Immature natural killer cell (primary cell): ENCODE data around the gene MKRN2OS. TPM values are rescaled to one million over a fixed set of nuclear protein-coding genes. Genes with fewer than 3 reads are reported as not detected.

Source experiments
- DNase-seq, 3 donors: peaks; one replicate each; pipeline ENCODE4 v3.0.0; 2022; ENCODE audit warnings: mixed read lengths in 1 of 3
- H3K27ac Mint-ChIP-seq, 6 donors: one replicate each; pipeline ENCODE4 v1.8.0; 2020; ENCODE audit warnings: mixed read lengths in 6 of 6, mild to moderate bottlenecking in 5 of 6, inconsistent platforms in 4 of 6, moderate library complexity in 3 of 6
- H3K27me3 Mint-ChIP-seq, 3 donors: one replicate each; pipeline ENCODE4 v1.8.0; 2020 to 2021; ENCODE audit warnings: low read depth in 3 of 3, mild to moderate bottlenecking in 3 of 3, mixed read lengths in 3 of 3, moderate library complexity in 3 of 3, inconsistent platforms in 1 of 3
- H3K36me3 Mint-ChIP-seq, 3 donors: one replicate each; pipeline ENCODE4 v1.8.0; 2020; ENCODE audit warnings: mixed read lengths in 3 of 3, inconsistent platforms in 2 of 3, mild to moderate bottlenecking in 2 of 3
- H3K4me1 Mint-ChIP-seq, 2 donors: one replicate each; pipeline ENCODE4 v1.8.0; 2020; ENCODE audit warnings: inconsistent platforms in 2 of 2, mild to moderate bottlenecking in 2 of 2, mixed read lengths in 2 of 2, moderate library complexity in 1 of 2
- H3K4me3 Mint-ChIP-seq, 5 donors: one replicate each; pipeline ENCODE4 v1.8.0; 2020; ENCODE audit warnings: mild to moderate bottlenecking in 5 of 5, mixed read lengths in 5 of 5, inconsistent platforms in 3 of 5, moderate library complexity in 3 of 5
- H3K9me3 Mint-ChIP-seq, 6 donors: one replicate each; pipeline ENCODE4 v1.8.0; 2020; ENCODE audit warnings: mild to moderate bottlenecking in 6 of 6, mixed read lengths in 6 of 6, inconsistent platforms in 4 of 6, moderate library complexity in 3 of 6
- polyA plus RNA-seq, 3 donors: library from polyadenylated mRNA; unstranded; fragments of 300-500 nt; fragmentation: Illumina TruSeq; gene quantifications; one replicate each; pipeline ENCODE4 v1.2.3, GENCODE V29; 2021

MKRN2OS gene
- polyA plus RNA-seq, 3 donors from 2014 or later = not detected

DNA sequence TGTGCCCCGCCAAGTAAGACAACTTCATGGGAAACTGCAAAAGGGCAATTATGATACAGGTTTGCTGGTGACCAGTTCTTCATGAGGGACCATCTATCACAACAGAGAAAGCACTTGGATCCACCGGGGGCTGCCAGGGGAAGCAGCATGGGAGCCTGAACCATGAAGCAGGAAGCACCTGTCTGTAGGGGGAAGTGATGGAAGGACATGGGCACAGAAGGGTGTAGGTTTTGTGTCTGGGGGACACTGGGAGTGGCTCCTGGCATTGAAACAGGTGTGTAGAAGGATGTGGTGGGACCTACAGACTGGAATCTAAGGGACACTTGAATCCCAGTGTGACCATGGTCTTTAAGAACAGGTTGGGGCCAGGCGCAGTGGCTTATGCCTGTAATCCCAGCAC is 34.2 kb upstream of the MKRN2OS start:
- Mint-ChIP-seq H3K9me3 (peaks cover 0 to 2% (median 0%) of the 10 kb centered on the region in 6 donors), H3K27me3 (peaks cover 1 to 8% (median 7%) of the 10 kb centered on the region in 3 donors), H3K4me1 (peaks cover 0 to 9% of the 10 kb centered on the region in 2 donors), H3K36me3 (peaks cover 30 to 57% (median 38%) of the 10 kb centered on the region in 3 donors), H3K27ac (peak overlapping the region in 5 of 6 donors; percentile 37 to 76 (median 57)), H3K4me3 (no peak overlapping the region)
- DNase-seq = no peak

GRCh38 chr3:12578742-12579141 is 33.4 kb upstream of the MKRN2OS start:
- H3K27ac Mint-ChIP-seq = peak overlapping the region in 2 of 6 donors; percentile 22 to 40
- H3K9me3 Mint-ChIP-seq = peaks cover 0 to 2% (median 0%) of the 10 kb centered on the region in 6 donors
- peaks cover 28 to 62% (median 36%) of the 10 kb centered on the region in 3 donors for H3K36me3 Mint-ChIP-seq
- peaks cover 0 to 9% of the 10 kb centered on the region in 2 donors for H3K4me1 Mint-ChIP-seq
- H3K27me3 Mint-ChIP-seq = peaks cover 1 to 8% (median 7%) of the 10 kb centered on the region in 3 donors
- DNase-seq = no peak
- no peak overlapping the region for H3K4me3 Mint-ChIP-seq

DNA sequence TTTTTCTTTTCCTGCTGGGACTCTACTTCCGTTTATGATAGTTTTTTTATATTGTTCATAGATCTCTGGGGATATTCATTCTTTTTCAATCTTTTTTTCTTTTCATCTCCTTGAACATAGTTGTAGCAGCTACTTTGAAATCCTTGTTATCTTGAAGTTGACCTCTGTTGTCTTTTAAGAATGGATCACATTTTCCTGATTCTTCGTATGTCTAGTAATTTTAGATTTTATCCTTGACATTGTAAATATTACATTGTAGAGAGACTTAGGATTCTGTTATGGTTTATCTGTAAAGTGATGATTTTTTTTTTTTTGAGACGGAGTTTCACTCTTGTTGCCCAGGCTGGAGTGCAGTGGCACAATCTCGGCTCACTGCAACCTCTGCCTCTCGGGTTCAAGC is 32.1 kb upstream of the MKRN2OS start:
- Mint-ChIP-seq H3K27me3 (peaks cover 1 to 8% (median 7%) of the 10 kb centered on the region in 3 donors), H3K4me1 (peaks cover 0 to 9% of the 10 kb centered on the region in 2 donors), H3K9me3 (peaks cover 0 to 2% (median 0%) of the 10 kb centered on the region in 6 donors), H3K27ac (peak overlapping the region in 1 of 6 donors; percentile 1), H3K36me3 (peaks cover 28 to 63% (median 36%) of the 10 kb centered on the region in 3 donors), H3K4me3 (no peak overlapping the region)
- no peak for DNase-seq

DNA sequence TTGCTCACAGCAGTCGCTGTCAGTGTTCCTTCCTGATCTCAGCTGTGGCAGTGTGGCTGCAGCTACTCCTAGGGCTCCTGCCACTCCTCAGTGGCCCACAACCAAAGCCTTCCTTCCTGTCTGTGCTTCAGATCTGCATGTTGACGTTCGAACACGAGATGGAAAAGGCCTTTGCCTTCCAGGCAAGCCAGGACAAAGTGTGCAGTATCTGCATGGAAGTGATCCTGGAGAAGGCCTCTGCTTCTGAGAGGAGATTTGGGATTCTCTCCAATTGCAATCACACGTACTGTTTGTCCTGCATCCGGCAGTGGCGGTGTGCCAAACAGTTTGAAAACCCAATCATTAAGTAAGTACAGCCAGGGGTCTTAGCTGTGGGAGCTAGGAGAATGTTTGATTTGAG is 29.4 kb upstream of the MKRN2OS start:
- Mint-ChIP-seq H3K4me1 (peaks cover 0 to 6% of the 10 kb centered on the region in 2 donors), H3K27me3 (peaks cover 0 to 4% (median 0%) of the 10 kb centered on the region in 3 donors), H3K4me3 (no peak overlapping the region), H3K36me3 (peaks cover 46 to 77% (median 49%) of the 10 kb centered on the region in 3 donors), H3K27ac (peak overlapping the region in 1 of 6 donors; percentile 30), H3K9me3 (peaks cover 0 to 2% (median 0%) of the 10 kb centered on the region in 6 donors)
- no peak for DNase-seq

DNA sequence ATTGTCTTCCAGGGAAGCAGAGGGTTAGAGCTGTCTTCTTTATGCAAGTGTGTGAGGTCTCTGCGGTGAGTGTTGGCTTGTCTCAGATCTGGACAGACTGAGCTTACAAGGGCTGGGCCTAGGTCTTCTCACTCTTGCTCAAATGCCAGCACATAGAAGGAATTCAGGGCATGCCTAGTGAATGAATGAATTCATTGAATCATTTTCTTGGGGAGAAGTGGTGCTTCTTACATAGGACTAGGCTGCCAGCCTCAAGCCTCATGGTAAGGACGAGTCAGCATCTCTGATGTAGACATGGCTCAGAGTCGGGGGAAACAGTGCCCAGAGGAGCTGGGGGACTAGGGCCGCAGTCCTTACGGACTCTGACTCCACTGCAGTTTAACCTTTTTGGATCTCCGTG is 28.8 kb upstream of the MKRN2OS start:
- Mint-ChIP-seq H3K4me3 (no peak overlapping the region), H3K9me3 (peaks cover 0 to 2% (median 0%) of the 10 kb centered on the region in 6 donors), H3K27me3 (peaks cover 0 to 4% (median 0%) of the 10 kb centered on the region in 3 donors), H3K4me1 (peaks cover 0 to under 1% of the 10 kb centered on the region in 2 donors), H3K36me3 (peaks cover 50 to 76% (median 52%) of the 10 kb centered on the region in 3 donors), H3K27ac (no peak overlapping the region)
- no peak for DNase-seq

DNA sequence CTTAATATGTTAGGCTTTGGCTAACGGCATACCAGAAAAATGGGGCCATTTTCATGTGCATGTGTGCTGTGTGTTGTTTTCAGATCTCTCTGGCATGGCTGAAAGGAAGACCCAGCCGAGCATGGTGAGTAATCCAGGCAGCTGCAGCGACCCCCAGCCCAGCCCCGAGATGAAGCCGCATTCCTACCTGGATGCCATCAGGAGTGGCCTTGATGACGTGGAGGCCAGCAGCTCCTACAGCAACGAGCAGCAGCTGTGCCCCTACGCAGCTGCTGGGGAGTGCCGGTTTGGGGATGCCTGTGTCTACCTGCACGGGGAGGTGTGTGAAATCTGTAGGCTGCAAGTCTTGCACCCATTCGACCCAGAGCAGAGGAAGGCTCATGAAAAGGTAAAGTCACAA is 26.7 kb upstream of the MKRN2OS start:
- Mint-ChIP-seq H3K4me1 (peaks cover 5 to 14% of the 10 kb centered on the region in 2 donors), H3K36me3 (peaks cover 47 to 73% (median 52%) of the 10 kb centered on the region in 3 donors), H3K9me3 (peaks cover 0 to 1% (median under 1%) of the 10 kb centered on the region in 6 donors), H3K4me3 (no peak overlapping the region), H3K27me3 (peaks cover 0 to 4% (median 0%) of the 10 kb centered on the region in 3 donors), H3K27ac (no peak overlapping the region)
- DNase-seq = no peak

- peak overlapping the region in 2 of 6 donors; percentile 1 to 16 for H3K27ac Mint-ChIP-seq
- H3K4me3 Mint-ChIP-seq = no peak overlapping the region
- H3K9me3 Mint-ChIP-seq = peaks cover 2 to 16% (median 8%) of the 10 kb centered on the region in 6 donors
- H3K36me3 Mint-ChIP-seq = peaks cover 42 to 71% (median 57%) of the 10 kb centered on the region in 3 donors
- H3K4me1 Mint-ChIP-seq = peaks cover 10 to 32% of the 10 kb centered on the region in 2 donors
- H3K27me3 Mint-ChIP-seq = peaks cover 0 to 2% (median 0%) of the 10 kb centered on the region in 3 donors
- DNase-seq = no peak
These were observed 24.5 kb upstream of the MKRN2OS start for GRCh38 chr3:12569836-12570235.

- Mint-ChIP-seq H3K36me3 (peaks cover 46 to 66% (median 58%) of the 10 kb centered on the region in 3 donors), H3K4me1 (peaks cover 15 to 39% of the 10 kb centered on the region in 2 donors), H3K4me3 (no peak overlapping the region), H3K27me3 (peaks cover 0 to 2% (median 0%) of the 10 kb centered on the region in 3 donors), H3K27ac (peak overlapping the region in 1 of 6 donors; percentile 78), H3K9me3 (peaks cover 2 to 16% (median 8%) of the 10 kb centered on the region in 6 donors)
- DNase-seq = no peak
These were observed 23.4 kb upstream of the MKRN2OS start for GRCh38 chr3:12568747-12569146.

- H3K9me3 Mint-ChIP-seq = peaks cover 2 to 16% (median 8%) of the 10 kb centered on the region in 6 donors
- peaks cover 15 to 48% of the 10 kb centered on the region in 2 donors for H3K4me1 Mint-ChIP-seq
- no peak for DNase-seq
- peaks cover 0 to 2% (median 0%) of the 10 kb centered on the region in 3 donors for H3K27me3 Mint-ChIP-seq
- H3K36me3 Mint-ChIP-seq = peaks cover 37 to 54% (median 48%) of the 10 kb centered on the region in 3 donors
- H3K4me3 Mint-ChIP-seq = no peak overlapping the region
- no peak overlapping the region for H3K27ac Mint-ChIP-seq
These were observed 21.7 kb upstream of the MKRN2OS start for GRCh38 chr3:12566976-12567375.

DNA sequence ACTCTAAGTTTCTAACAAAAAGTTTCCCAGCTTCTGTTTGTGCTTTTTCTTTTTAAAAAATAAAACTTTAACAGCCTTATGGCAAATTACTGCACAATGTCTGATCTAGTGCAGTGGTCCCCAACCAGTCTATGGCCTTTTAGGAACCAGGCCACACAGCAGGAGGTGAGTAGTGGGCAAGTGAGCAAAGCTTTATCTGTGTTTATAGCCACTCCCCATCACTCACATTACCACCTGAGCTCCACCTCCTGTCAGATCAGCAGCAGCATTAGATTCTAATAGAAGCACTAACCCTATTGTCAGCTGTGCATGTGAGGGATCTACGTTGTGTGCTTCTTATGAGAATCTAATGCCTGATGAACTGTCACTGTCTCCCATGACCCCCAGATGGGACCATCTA is 17.2 kb upstream of the MKRN2OS start:
- peaks cover 2 to 16% (median 8%) of the 10 kb centered on the region in 6 donors for H3K9me3 Mint-ChIP-seq
- H3K27me3 Mint-ChIP-seq = peaks cover 0 to 5% (median 0%) of the 10 kb centered on the region in 3 donors
- H3K4me3 Mint-ChIP-seq = no peak overlapping the region
- H3K4me1 Mint-ChIP-seq = peaks cover 44 to 81% of the 10 kb centered on the region in 2 donors
- no peak for DNase-seq
- H3K27ac Mint-ChIP-seq = no peak overlapping the region
- H3K36me3 Mint-ChIP-seq = peaks cover 17 to 23% (median 17%) of the 10 kb centered on the region in 3 donors

DNA sequence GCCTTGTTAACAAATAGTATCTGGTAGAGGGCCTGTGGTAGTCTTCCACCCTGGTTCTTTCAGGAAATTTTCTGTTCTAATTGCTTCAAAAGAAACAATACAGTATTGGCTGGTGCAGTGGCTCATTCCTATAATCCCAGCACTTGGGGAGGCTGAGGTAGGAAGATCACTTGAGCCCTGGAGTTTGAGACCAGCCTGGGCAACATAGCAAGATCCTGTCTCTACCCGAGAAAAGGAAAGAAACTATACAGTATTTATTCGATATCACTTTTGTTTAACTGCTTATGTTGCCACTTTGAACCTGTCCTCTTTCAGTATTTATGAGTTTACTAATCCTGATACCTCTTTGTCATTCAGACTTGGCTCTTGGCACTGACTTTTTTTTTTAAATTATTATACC is 16.1 kb upstream of the MKRN2OS start:
- Mint-ChIP-seq H3K4me1 (peaks cover 50 to 81% of the 10 kb centered on the region in 2 donors), H3K27me3 (peaks cover 3 to 5% (median 3%) of the 10 kb centered on the region in 3 donors), H3K4me3 (no peak overlapping the region), H3K27ac (no peak overlapping the region), H3K9me3 (peaks cover 0 to 10% (median 5%) of the 10 kb centered on the region in 6 donors), H3K36me3 (peaks cover 12 to 16% (median 15%) of the 10 kb centered on the region in 3 donors)
- no peak for DNase-seq

DNA sequence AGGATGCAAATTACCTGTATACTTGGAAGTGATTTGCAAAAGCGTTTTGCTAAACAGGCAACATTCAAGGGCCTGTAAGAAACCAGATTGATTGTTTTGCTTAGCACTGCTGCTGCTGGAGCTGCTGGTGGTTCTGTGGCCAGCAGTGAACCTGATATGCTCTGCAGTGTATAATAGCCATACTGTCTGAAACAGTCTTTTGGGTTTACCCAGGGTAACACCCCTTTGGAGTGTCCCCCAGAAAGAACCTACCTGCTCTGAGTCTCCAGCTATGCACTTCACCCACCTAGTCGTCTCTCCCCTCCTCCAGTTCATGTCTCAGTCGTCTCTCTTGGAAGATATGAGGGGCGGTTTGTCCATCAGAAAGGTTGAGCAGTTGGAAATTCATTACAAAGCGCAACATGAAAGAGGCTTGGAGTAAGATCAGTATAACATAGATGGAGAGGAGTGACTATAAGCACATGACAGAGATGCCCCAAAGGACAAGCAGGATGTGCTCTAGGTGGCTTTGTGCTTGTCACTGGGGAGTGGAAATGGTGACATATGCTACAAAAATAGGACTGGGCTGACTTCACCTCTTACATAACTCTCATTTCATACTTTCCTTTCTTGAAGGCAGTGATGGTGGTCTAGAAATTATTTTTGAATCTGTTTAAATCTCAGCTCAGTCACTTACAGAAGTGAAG is 15.3 kb upstream of the MKRN2OS start:
- Mint-ChIP-seq H3K9me3 (peaks cover 0 to 5% (median 0%) of the 10 kb centered on the region in 6 donors), H3K4me3 (no peak overlapping the region), H3K27me3 (peaks cover 4 to 8% (median 7%) of the 10 kb centered on the region in 3 donors), H3K4me1 (peaks cover 53 to 82% of the 10 kb centered on the region in 2 donors), H3K36me3 (peaks cover 7 to 12% (median 10%) of the 10 kb centered on the region in 3 donors), H3K27ac (peak overlapping the region in 1 of 6 donors; percentile 51)
- no peak for DNase-seq

DNA sequence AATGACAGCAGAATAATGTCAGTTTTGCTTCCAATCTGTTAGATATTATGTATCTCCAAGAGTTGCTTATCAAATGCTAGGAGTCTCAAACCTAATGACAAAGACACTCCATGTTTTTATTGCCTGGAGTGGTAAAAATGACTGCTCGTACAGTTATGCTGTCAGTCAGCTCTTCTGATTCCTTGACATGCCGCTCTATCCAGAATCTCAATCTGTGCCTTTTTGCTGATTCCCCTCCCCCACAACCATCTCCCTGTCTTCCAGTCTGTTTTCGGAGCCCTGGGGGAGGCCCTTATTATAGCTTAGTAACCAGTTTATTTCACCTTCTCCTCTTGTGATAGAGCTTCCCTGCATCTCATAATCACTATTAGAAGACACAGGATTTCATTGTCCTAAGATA is 14.2 kb upstream of the MKRN2OS start:
- no peaks in the 10 kb centered on the region for H3K9me3 Mint-ChIP-seq
- DNase-seq = no peak
- H3K4me3 Mint-ChIP-seq = peak overlapping the region in 2 of 5 donors; percentile 12 to 48
- peaks cover 49 to 79% of the 10 kb centered on the region in 2 donors for H3K4me1 Mint-ChIP-seq
- peaks cover 4 to 19% (median 18%) of the 10 kb centered on the region in 3 donors for H3K27me3 Mint-ChIP-seq
- peak overlapping the region in 1 of 6 donors; percentile 13 for H3K27ac Mint-ChIP-seq
- H3K36me3 Mint-ChIP-seq = peaks cover 0 to 2% (median 1%) of the 10 kb centered on the region in 3 donors

DNA sequence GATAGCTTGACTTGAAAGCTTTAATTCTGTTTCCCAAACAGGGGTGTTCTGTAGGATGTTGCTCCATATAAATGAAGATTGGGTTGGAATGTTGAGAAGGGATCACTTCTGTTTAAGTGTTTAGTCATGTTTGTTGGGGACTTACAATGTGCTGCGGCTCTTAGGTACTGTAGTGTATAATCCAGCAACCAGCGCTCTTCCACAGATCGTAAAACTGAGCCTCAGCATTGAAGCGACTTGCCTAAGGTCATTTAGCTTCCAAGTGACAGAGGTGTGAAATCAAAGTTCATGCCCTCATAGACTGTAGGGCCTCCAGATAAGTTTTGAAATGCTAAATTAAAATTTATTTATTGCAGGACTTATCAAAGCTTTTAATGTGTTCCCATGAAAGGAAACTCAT is 13.4 kb upstream of the MKRN2OS start:
- peak overlapping the region in 3 of 6 donors; percentile 14 to 89 (median 55) for H3K27ac Mint-ChIP-seq
- peaks cover 7 to 26% (median 18%) of the 10 kb centered on the region in 3 donors for H3K27me3 Mint-ChIP-seq
- H3K4me1 Mint-ChIP-seq = peaks cover 51 to 79% of the 10 kb centered on the region in 2 donors
- H3K9me3 Mint-ChIP-seq = no peaks in the 10 kb centered on the region
- no peak for DNase-seq
- H3K36me3 Mint-ChIP-seq = no peaks in the 10 kb centered on the region
- peak overlapping the region; percentile 88 to 97 (median 90) for H3K4me3 Mint-ChIP-seq
